ENCODE results near the gene SLC39A12.
"Not testable (repeated sequence)": the region's sequence is repeated elsewhere in the genome, so short reads cannot be mapped to it uniquely, and the experiment has no call there.

SLC39A12 gene

GRCh38 chr10:17951868-17952371 lies at the start of gene SLC39A12:
Gene SLC39A12, plus strand, starts transcription at chr10:17951918. Its CDS starts 1,359 bp downstream, at chr10:17953277.
- no peak for DNase-seq

DNA sequence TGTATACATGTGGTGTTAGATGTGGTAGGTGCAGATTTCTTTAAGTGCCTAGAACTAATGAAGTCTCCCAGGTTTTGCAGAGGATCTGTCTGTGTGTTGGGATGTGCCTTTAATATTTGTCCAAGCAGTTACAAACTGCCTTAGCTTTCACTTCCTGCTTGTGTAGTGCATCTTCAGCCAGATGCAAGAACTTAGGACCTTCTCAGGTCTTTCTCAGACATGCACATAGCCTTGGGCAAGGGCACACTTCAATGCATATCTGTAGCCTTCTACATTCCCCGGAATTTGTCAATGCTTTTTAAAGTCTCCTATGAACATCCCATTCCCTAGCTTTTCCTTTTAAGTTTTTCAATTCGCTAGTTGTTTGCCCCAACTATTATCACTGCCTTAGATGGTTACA lies 47.2 kb upstream of the SLC39A12 start:
- DNase-seq = no peak

DNA sequence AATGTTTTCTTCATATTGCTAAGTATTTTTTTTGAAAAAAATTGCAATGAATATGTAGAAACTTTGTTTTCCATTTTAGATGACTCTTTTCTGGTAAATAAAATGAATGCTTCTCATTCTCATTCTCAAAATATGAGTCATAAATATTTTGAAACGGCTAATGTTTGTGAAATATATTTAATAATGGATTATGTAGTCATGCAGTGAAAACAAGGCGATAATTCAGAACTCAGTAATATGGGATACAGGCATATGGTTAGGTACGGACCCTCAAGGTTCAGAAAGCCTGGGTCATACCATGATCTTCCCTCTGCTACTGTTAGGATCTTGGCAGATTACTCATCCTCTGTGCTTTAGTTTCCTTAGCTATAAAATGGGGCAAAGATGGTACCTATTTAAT lies 46.2 kb upstream of the SLC39A12 start:
- no peak for DNase-seq

DNA sequence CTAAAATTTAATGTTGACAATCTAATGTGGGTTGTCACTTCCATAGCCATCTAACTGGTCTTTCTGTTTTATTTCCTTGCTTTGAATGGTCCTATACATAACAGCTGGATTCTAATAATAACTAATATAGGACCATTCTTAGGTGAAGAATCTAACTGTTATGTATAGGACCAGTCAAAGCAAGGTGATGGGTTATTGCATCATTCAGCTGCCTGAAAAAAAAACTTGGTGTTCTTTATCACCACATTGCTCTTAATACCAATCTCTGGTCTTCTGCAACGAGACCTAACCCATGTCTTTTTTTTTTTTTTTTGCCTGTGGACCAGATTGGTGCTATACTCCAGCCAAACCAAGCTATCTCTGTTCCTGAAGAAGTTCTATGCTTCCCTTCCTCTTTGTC lies 45.7 kb upstream of the SLC39A12 start:
- DNase-seq = no peak

DNA sequence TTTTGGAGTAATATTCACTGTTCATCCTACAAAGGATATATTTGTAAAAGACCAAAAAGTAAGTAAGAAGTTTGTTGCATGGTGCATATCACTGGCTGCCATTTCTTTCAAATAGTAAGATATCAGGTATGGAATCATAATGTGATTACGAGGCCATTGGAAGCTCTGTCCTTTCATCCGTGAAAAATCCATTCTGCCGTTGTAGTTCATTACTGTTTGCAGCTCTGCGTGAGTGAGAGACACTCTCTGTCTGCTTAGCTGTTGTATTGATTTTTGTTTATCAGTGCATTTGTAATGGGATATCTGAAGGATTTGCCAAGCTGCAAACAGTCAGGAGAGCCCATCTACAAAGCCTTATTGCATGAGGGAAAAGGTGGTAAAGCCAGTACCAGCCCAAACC lies 44.1 kb upstream of the SLC39A12 start:
- DNase-seq = no peak

GRCh38 chr10:17910125-17910789 lies 41.5 kb upstream of the SLC39A12 start:
- no peak for DNase-seq

DNA sequence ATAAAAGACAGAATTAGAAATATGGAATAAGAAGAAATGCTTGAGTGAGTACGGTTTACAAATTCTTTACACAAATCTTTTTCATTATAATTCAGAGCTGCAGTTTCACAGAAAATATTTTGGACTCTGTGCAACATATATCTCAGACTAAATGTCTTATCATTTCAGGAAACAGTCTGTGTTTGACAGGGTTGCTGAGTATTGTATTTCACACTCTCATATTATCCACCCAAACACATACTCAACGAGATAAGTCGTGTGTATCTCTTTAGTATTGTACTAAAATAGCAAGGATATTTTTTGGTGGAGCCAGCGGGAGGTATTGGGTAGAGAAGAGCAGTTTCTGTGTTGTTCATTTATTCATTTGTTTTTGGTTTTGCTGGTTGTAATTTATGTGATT lies 39.0 kb upstream of the SLC39A12 start:
- no peak for DNase-seq

DNA sequence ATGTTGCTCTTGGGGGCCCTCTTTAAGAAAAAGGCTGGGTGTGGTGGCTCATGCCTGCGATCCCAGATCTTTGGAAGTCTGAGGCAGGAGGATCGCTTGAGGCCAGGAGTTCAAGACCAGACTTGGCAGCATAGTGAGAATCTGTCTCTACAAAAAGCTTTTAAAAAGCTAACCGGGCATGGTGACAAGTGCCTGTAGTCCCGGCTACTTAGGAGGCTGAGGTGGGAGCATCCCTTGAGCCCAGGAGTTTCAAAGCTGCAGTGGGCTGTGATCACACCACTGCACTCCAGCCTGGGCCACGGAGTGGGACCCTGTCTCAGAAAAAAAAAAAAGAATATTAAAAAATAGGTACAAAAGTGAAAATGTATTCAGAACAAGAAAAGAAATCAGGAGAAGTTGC lies 38.1 kb upstream of the SLC39A12 start:
- DNase-seq = no peak

DNA sequence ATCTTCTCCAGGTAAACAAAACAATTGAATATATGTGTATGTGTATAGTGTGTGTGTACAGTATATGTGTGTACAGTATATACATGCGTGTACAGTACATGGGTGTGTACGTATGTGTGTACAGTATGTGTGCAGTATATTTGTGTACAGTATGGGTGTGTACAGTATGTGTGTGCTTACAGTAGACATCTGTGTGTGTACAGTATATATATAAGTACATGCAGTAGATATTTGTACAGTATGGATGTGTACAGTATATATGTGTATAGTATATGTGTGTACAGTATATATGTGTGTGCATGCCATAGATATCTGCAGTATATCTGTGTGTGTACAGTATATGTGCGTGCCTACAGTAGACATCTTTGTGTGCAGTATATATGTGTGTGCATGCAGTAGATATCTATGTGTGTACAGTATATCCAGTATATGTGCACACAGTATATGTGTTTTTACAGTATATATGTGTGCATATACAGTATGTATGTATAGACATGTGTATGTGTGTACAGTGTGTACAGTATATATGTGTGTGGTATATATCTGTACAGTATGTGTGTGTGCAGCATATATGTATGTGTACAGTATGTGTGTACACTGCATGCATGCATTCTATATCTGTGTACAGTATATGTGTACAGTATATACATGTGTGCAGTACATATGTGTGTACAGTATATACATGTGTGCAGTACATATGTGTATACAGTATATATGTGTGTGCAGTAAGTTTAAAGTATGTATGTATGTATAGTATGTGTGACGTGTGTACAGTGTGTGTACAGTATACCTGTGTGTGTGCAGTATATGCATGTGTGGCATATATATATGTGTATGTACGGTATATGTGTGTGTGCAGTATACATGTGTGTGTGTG lies 37.3 kb upstream of the SLC39A12 start:
- DNase-seq = no peak

- no peak for DNase-seq
Observed at GRCh38 chr10:17915181-17915580, 36.5 kb upstream of the SLC39A12 start.

DNA sequence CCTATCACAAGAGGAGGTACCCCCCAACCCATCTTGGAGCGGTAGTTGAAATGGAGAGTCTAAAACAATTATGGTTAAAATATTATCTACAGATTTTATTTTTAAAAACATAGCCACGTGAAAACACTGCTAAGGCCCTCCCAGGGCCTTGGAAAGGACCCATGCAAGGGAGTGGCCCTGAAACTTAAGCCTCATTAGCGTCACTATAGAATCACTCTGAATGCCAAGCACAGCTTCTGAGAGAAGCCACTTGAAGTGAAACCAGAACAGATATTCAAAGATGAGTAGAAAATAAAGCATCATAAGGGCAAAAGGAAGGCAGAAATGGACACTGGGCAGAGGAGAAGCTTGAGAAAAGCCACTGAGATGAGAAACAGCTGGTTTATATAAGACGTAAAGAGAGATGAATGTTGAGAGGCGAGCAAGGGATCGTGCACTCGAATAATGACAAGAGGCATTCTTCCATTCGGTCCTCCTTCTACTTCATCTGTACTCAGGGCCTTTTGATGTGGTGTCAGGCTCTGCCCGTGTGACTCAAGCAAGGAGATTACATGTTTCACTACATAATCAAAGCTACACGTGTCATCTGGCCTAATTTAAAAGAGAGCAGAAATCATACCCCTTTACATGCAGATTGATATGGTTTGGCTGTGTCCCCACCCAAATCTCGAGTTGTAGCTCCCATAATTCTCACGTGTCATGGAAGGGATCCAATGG lies 33.4 kb upstream of the SLC39A12 start:
- no peak for DNase-seq

GRCh38 chr10:17921378-17921777 lies 30.3 kb upstream of the SLC39A12 start:
- no peak for DNase-seq

DNA sequence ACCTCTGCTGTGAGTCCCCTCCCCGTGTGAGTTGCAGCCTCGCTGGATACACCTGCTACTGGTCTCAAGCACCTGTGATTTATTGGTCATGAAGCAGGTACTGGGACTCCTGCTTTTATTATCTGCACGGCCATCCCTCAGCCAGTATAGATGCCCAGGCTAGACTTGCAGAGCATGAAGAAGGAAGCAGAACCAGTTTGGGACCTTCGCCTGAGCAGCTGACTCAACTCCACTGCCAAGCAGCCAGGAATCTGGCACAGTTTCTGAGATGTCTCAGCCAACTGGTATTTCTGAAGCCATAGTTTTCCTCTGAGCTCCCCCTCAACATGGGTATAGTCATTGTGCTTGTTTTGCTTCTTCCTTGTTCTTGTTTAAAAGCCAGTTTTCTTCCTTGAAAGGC lies 28.0 kb upstream of the SLC39A12 start:
- DNase-seq = no peak

GRCh38 chr10:17943033-17943745 lies 8.5 kb upstream of the SLC39A12 start:
- DNase-seq = no peak

DNA sequence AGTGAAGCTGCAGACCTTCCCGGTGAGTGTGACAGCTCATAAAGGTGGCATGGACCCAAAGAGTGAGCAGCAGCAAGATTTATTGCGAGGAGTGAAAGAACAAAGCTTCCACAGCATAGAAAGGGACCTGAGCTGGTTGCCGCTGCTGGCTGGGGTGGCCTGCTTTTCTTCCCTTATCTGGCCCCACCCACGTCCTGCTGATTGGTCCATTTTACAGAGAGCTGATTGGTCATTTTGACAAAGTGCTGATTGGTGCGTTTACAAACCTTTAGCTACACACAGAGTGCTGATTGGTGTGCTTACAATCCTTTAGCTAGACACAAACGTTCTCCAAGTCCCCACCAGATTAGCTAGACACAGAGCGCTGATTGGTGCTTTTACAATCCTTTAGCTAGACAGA lies 1.4 kb upstream of the SLC39A12 start:
- not testable (repeated sequence) for DNase-seq

DNA sequence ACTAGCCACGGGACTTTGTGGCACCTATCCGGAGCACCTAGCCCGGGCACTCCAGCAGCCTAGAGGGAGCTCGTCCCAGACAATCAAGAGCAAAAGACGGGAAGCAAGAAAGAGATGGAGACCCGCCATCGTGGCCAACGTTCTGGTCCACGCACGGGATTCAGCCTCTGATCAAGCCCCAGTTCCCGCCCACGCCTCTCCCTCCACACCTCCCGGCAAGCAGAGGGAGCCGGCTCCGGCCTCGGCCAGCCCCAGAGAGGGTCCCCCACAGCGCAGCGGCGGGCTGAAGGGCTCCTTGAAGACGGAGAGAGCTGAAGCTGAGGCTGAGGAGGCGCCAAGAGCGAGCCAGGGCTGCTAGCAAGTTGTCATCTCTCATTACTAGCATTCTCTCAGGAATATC lies 992 bp upstream of the SLC39A12 start:
- DNase-seq = no peak

- DNase-seq = not testable (repeated sequence)
Observed at GRCh38 chr10:17954372-17954771, 2.7 kb downstream of the SLC39A12 start.

DNA sequence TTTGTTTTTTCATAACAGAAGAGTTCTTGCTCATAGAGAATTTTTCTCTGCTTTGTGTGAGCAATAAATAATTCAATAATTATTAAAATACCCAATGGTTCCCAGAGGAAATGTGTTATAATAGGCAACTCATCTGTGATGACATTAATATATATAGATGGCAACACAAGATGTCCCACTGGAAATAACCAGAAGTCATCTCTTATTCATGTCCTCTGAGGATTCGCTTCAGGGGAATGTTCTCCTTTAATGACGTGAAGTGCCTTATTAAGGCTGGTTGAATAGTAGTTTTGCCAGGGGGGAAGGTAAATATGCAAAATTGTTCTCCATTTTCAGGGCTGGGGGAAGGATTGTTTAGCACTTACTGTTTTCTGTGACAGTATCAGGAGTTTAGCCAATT lies 3.1 kb downstream of the SLC39A12 start:
- no peak for DNase-seq

GRCh38 chr10:17958049-17958448 lies 6.3 kb downstream of the SLC39A12 start:
- DNase-seq = no peak

GRCh38 chr10:17959870-17960269 lies 8.2 kb downstream of the SLC39A12 start:
- DNase-seq = no peak

DNA sequence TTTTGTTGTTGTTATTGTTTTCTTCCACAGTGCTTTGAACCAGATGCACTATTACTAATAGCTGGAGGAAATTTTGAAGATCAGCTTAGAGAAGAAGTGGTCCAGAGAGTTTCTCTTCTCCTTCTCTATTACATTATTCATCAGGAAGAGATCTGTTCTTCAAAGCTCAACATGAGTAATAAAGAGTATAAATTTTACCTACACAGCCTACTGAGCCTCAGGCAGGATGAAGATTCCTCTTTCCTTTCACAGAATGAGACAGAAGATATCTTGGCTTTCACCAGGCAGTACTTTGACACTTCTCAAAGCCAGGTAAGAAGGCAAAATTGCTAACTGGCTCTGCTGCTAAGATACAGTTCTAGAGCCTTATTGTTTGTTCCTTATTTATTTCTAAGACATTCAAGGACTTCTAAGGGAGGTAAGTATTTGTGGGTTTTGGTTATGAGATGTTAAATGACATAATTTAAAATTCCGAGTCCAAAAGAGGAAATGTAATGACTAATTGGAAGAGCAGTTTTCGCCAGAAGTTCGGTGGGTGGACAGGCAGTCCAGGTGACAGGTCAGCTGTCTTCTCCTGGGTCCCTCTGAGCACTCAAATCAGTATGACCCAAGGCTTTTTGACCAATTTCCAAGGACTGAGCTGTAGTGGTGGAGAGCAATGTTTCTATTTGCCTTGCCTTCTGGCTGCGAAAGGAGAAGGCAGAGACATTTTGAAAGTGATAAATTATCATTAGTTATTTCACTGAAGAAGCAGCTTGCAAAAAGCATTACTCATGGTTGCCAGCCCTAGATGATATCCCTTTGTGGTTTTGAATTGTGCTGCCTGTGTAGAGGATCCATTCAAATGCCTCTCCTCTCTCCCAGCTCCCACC lies 10.1 kb downstream of the SLC39A12 start:
- DNase-seq = no peak

DNA sequence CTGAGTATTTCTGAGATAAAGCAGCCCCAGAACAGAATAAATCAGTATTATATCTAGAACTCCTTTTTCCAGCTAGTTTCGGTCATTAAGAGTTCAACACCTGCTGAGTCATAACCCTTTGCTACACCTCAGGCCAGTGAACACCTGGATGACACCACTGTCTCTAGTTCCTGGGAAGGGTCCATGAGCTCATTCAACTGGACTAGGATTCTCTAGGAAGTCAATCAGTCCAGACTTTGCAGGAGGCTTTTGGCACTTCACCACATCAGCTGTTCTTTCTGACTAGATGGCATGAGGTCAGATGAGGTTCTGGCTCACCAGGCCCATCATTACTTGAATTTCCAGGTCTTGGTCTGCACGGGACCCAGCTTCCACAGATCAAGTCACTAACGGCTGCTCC lies 11.7 kb downstream of the SLC39A12 start:
- no peak for DNase-seq

Measured in NCI-H2171 (cell line).